HG03442 (cell line): ENCODE measurements around the gene BLOC1S6.

ENCODE experiments used
- ATAC-seq: cut with Tn5 transposase; IDR thresholded peaks from one replicate; pipeline ENCODE4 v1.9.1; 2021; ENCODE audit warnings: mild to moderate bottlenecking, moderate library complexity; ENCODE audit not compliant: unreplicated experiment

The BLOC1S6 gene, protein sequence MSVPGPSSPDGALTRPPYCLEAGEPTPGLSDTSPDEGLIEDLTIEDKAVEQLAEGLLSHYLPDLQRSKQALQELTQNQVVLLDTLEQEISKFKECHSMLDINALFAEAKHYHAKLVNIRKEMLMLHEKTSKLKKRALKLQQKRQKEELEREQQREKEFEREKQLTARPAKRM

DNA sequence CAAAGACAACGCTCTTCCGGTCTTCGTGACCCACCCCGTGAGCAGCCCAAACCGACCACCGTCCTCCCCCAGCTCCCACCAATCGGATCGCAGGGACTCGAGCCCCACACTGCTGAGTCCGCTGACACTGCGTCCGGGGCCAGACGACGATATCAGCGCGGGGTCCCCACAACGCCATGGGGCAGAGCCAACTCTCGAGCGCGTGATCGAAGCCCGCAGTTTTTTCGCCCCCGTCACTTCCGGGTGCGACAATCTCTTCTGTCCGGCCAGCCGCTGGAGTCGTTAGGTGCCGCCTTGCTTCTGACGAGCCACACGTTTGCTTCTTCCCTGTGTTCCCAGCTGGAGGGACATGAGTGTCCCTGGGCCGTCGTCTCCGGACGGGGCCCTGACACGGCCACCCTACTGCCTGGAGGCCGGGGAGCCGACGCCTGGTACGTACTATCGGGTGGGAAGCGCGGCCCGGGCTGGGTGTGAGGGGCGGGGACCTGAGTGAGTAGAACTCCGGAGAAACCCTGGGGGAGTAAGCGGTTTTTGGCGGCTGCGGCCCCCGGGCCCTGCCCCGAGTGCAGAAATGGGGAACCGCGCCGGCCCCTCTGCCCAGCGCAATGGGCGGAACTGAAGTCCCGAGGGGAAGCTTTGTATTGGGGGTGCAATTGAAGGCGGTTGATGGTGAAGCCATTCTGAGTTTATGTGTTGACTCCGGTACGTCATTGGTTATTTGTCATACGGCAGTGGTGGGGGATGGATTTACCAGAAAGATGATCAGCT is at the start of gene BLOC1S6:
Gene BLOC1S6 (plus strand): TSS at position 285 of the 768 bp plus-strand sequence. CDS start 65 bp downstream, at position 350.
- peak; percentile 72 for ATAC-seq

DNA sequence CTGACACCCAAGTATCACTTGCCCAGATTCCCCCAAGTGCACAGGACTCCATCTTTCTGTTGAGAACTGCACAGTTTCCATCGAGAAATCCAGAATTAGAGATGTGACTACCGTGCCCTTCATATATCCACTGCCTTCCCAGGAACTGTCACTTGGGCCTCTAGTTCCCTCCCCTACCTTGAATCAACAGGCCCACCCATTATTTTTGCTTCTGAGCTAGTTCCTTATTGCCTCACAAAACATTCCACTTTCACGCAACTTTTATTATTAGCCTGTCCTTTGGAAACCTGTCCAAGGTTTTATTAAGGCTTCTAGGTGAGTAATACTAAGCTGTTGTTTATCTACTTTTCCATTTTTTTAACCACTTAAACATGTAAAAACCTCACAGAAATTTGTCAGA is 47.5 kb upstream of the BLOC1S6 start:
- no peak for ATAC-seq

DNA sequence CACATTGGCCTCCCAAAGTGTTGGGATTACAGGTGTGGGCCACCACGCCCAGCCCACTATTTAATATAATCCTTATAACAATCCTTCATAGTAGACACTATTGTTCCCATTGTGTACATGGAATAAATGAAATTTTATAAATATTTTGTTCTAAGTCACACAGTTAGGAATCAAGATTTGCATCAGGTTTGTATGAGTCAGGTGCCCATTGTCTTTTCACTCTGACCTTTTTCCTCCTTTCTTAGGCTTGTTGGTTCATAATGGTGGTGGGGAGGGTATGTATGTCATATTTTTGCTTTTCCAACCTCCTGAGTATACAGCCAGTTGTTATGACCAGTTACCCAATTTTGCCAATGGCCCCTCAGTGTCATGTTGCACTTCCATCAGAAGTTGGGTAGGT is 46.6 kb upstream of the BLOC1S6 start:
- ATAC-seq, result no peak

DNA sequence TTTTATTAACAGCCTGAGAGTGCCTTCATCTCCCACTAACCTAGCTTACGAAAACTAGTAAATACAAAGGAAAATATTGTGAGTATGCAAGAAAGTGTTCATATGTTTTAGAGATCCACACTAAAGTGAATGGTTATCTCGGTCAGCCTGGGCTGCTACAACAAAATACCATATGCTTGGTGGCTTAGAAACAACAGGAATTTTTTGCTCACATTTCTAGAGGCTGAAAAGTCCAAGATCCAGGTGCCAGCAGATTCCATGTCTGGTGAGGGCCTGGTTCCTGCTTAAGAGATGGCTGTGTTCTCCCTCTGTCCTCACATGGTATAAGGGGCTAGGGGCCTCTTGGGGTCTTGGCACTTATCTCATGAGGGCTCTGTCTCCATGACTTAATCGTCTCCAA is 44.1 kb upstream of the BLOC1S6 start:
- no peak for ATAC-seq

DNA sequence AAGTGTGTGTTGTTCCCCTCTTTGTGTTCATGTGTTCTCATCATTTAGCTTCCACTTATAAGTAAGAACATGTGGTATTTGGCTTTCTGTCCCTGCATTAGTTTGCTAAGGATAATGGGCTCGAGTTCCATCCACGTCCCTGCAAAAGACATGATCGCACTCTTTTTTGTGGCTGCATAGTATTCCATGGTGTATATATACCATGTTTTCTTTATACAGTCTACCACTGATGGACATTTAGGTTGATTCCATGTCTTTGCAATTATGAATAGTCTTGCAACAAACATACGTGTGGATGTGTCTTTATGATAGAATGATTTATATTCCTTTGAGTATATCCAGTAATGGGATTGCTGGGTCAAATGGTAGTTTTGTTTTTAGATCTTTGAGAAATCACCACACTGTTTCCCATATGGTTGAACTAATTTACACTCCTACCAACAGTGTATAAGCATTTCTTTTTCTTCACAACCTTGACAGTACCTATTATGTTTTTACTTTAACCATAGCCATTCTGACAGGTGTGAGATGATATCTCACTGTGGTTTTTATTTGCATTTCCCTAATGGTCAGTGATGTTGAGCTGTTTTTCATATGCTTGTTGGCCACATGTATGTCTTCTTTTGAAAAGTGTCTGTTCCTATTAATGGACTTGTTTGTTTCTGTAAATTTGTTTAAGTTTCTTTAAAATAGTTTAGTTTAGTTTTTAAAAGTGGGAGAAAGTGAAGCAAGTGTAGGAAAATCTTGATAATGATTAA is 42.7 kb upstream of the BLOC1S6 start:
- no peak for ATAC-seq

DNA sequence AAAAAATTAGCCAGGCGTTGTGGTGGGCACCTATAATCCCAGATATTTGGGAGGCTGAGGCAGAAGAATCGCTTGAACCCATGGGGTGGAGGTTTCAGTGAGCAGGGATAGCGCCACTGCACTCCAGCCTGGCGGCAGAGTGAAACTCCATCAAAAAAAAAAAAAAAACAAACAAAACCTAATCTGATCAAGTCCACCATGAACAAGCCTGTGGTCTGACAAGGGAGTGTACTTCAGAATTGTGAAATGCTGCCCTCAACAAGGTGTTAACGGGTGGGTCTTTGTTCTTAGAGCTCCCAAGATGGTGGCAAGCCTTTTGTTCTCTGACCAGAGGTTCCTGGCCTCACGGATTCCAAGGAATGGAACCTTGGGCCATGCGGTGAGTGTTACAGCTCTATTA is 40.4 kb upstream of the BLOC1S6 start:
- no peak for ATAC-seq

DNA sequence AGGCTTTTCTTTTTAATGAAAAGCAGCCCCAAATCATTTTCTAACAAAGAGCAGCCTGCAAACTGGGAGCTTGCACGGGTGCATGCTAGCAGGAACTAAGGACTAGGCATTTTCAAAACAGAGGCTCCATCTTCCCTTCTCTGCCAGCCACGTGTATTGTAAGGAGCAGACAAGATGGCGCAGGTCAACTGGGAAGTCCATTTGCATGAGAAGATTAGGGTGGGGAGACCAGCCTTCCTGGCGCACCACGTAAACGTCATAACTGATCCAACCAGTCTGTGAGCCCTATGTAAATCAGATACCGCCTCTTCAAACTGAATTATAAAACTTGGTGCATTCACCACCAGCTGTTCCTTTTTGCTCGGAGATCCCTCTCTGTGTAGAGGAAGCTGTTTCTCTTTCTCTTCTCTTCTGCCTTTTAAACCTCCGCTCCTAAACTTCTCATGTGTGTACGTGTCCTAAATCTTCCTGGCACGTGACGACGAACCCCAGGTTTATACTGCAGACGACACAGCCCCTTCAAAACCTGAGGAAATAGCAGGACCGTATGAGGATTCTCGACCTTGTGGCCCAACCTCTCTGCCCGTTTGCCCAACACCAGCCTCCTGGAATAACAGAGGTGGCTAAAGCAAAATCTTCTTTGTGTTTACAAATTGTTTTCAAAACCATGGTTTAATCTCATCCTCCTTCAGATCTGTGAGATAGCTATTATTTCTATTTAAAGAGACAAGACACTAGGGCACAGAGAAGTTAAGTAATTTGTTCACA is 38.2 kb upstream of the BLOC1S6 start:
- no peak for ATAC-seq

DNA sequence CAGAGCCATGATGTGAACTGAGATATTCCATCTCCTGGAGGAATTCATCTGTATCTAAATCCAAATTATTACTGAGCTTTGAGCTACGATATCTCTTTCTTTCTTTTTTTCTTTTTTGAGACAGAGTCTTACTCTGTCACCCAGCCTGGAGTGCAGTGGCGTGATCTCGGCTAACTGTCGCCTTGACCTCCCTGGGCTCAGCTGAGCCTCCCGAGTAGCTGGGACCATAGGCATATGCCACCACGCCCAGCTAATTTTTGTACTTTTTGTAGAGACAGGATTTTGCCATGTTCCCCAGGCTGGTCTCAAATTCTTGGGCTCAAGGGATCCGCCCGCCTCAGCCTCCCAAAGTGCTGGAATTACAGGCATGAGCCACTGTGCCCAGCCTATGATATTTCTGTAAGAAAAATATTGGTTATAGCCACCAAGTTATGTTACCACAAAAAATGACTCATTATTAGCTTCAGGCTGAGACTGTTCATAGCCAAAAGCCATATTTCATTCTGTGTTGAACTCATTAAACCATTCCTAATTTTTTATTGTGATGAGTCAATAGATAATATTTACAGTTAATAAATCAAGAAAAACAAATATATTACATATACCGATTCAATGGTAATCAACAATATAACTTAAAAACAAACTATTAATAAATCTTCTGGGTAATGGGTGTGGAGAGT is 37.5 kb upstream of the BLOC1S6 start:
- no peak for ATAC-seq

DNA sequence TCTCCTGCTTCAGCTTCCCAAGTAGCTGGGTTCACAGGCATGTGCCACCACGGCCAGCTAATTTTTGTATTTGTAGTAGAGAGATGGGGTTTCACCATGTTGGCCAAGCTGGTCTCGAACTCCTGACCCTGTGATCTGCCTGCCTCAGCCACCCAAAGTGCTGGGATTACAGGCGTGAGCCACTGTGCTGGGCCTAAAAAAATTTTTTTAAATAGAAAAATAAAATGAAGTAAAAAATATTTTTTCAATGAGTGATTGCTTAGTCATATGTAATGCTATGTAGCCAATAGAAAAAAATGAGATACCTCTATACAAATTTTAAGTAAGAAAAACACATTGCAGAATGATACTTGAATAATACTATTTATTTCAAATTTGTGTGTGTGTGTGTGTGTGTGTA is 36.7 kb upstream of the BLOC1S6 start:
- no peak for ATAC-seq

DNA sequence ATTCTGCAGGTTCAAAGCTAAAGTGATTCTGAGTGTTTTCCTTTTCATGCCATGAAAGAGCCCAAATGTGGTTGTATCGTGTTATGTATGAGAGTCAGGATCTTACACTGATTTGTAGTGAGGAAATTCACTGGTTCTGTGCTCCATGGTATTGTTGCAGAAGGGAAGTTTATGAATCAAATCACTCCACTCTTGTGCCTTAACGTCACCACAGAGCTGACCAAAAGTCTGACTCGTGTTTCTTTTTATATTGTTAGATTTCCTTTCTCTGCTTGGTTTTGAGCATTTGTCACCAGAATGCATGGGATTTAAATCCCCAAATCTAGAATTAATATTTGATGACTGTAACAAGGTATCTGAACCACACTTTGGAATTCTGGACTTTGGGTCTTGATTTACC is 35.5 kb upstream of the BLOC1S6 start:
- ATAC-seq, result no peak

DNA sequence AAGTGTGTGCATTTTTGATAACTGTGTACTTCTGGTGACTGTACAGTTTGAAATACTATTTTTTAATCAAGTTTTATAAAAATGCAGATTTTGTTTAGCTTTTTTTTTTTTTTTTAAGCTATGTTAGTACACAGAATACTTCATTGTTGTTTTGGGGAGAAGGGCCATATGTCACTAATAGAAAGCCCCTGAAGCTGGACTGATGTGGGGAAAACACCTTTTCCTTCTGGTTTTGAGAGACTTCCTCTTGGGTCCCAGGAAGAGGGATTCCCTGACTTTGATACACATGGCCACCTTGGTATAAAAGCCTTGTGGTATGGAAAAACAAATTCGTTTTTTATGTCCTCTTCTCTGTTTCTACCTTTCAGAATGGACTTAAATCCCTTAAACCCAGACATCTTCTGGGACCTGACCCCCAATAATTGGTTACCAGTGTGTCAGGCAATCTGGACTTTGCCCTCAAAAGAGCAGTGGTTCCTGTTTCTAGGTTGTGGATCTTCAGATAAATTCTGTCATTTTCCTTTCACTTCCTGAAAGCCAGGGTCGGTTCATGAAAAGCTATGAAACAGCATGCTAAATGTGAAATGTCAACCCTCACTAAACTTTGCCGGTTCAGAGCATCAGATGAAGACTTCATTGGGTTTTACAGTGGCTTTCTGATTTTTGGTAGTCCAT is 31.1 kb upstream of the BLOC1S6 start:
- ATAC-seq, result no peak

DNA sequence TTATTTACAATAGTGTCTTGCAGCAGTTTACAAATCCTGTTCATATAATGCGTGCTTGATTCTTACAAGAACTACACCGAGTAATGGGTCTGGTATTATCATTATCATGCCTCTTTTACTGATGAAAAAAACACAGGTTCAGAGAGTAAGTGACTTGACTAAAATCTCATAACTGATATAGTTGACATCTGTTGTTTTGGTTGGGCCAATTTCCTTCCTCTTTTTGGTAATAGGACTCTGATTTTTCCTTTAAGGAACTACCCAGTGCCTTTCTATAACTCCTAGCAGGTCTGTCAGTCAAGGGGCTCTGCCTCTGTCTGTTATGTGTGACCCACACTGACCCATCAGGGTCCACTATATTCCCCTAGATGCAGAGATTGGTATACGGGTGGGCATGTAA is 14.6 kb upstream of the BLOC1S6 start:
- no peak for ATAC-seq

DNA sequence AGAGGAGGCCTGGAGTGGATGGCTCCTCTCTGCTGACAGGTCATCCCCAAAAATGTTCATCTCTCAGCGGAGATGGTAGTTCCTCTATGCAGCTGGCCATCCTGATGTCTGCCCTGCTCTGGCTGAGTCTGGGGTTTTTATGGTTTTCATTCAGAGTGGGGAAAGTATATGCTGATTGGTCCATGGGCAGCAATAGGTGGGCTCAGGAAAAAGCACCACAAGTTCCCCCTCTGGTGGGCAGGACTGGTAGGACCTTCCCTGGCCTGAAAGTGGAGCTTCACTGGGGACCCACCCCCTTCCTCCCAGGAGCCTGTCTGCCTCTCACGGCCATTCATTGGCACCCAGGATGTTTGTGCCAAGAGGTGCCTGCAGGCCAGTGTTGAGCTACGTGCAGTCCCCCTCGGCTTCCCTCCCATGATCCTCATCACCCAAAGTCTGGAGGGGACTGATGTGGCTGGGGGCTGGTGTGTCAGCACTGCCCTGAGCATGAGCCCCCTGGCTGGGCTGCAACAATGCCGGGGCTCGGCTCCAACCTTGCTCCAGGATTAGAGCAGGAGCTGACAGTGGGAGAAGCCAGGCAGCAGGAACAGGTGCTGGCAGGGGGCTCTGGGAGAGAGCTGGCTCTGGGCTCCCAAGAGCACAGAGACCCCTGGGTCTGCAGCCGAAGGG is 13.1 kb upstream of the BLOC1S6 start:
- no peak for ATAC-seq

DNA sequence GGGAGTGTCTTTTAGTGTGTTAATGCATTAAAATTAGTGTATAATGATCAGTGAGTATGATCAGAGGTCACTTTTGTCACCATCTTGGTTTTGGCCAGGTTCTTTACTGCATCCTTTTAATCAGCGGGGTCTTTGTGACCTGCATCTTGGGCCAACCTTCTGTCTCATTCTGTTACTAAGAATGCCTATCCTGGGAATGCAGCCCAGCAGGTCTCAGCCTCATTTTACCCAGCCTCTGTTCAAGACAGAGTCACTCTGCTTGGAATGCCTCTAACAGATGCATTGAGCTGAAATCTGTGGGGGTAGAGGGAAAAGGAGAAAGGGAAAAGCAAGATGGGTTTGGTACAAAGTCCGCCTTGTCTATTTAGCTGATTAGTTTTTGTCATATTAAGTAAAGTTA is 5.3 kb upstream of the BLOC1S6 start:
- no peak for ATAC-seq

DNA sequence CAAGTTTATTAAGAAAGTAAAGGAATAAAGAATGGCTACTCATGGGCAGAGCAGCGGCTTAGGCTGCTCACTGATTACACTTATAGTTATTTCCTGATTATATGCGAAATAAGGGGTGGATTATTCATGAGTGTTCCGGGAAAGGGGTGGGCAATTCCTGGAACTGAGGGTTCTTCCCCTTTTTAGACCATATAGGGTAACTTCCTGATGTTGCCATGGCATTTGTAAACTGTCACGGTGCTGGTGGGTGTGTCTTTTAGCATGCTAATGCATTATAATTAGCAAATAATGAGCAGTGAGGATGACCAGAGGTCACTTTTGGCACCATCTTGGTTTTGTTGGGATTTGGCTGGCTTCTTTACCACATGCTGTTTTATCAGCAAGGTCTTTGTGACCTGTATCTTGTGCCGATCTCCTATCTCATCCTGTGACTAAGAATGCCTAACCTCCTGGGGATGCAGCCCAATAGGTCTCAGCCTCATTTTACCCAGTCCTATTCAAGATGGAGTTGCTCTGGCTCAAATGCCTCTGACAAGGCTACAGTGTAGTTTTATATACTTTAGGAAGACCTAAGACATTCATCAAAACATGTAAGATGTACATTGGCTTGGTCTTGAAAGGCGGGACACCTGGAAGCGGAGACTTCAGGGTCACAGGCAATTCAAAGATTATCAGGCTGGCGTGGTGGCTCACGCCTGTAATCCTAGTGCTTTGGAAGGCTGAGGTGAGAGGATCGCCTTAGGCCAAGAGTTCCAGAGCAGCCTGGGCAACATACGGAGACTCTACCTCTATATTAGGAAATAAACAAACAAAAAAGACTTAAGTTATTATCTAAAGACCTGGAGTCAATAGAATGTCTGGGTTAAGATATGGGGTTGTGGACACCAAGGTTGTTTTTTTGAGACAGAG is 3.2 kb upstream of the BLOC1S6 start:
- ATAC-seq, result no peak

DNA sequence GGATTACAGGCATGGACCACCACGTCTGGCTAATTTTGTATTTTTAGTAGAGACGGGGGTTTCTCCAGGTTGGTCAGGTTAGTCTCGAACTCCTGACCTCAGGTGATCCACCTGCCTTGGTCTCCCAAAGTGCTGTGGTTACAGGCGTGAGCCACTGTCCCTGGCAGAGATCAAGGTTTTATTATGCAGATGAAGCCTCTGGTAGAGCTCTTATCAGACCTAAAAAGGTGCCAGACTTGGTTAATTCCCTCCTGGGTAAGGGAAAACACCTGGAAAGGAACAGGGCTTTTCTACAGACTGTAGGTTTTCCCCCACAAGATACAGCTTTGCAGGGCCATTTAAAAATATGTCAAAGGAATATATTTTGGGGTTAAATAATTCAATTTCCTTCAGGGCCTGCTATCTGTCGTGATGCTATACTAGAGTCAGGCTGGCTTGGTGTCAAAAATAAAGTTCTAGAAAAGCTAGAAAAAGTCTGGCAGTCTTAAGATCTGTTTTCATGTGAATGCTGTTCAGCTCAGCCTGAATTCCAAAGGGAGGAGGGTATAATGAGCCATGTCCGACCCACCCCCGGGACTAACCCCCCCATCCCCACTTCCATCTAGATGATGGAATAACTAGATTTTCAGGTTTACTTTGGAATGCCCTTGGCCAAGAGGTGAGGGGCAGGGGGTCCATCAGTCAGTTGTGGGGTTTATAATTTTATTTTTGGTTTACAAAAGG is 1.9 kb upstream of the BLOC1S6 start:
- no peak for ATAC-seq

DNA sequence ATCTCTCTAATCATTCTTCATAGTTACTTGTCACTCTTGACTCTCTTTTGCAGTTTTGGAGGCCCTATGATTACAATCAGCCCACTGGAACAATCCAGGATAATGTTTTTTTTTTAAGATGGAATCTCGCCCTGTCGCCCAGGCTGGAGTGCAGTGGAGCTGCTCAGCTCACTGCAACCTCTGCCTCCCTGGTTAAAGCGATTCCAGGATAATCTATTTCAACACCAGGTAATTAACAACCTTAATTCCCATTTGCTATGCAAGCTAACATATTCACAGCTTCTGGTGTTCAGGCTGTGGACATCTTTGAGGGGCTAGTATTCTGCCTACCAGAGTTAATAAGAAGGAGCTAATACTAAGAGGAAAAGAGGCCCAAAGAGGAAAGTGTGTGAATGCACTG is 1.1 kb upstream of the BLOC1S6 start:
- ATAC-seq, result no peak

DNA sequence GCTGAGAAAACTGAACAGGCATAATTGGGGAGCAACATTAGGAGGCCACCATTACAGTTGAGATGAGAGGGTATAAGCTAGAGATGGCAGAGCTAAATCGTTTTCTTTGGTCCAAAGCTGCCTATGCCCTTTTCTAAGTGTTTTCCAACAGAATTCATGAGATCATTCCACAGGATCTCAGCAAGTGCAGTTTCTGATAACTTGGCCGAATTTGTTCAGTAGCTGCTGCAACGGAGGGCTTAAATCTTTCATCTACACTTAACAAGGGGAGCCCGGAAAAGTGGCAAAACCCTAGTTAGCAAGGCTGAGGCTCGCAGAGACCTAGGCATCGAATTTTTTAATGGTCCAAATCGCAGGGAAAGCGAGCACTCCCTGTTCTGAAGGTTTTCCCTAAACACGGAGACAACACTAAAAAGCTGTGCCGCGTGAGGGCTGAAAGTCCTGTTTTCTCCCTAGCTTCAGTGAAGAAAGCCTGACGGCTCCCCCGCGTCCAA is 531 bp upstream of the BLOC1S6 start:
- ATAC-seq, result peak; percentile 0
